GM19468 (cell line): ENCODE data around the gene PDE4D.
"Not testable (repeated sequence)": the region's sequence is repeated elsewhere in the genome, so short reads cannot be mapped to it uniquely, and the experiment has no call there.

ENCODE experiments used
- ATAC-seq: cut with Tn5 transposase; IDR thresholded peaks from one replicate; pipeline ENCODE4 v1.9.1; 2021; ENCODE audit warnings: mild to moderate bottlenecking, moderate library complexity, moderate number of reproducible peaks; ENCODE audit not compliant: unreplicated experiment; ENCODE audit errors: extremely low read depth

Gene PDE4D

DNA sequence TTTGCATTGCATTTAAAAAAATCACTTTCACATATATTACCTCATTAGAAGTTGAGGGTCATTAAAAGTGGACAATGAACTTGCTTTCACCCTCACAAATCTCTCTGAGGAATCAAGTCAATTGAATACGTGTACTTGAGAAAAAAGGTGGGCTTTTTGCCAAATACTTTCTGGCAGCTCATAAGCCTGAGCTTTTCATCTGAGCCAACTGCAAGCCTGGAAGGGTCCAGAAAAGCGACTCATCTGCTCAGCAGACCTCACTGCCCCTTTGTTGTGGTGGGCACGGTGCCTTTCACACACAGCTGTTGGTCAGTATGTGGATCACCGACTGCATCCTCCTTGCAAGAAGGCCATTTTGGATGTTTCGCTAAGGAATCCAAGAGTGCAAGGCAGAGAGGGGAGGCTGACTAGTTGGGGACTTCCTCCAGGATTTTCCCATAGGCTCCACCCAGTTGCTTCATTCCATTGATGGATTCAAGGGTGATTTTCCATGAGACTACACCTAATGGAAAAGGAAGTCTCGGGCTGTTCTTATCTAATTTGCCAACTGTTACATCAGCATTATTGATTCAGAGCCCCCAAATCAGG, 564.7 kb downstream of the PDE4D start:
- no peak for ATAC-seq

- no peak for ATAC-seq
These were observed 566.1 kb downstream of the PDE4D start for GRCh38 chr5:59327191-59327980.

- no peak for ATAC-seq
These were observed 566.9 kb downstream of the PDE4D start for GRCh38 chr5:59326596-59326995.

GRCh38 chr5:59325070-59325469, 568.5 kb downstream of the PDE4D start:
- ATAC-seq, result no peak

DNA sequence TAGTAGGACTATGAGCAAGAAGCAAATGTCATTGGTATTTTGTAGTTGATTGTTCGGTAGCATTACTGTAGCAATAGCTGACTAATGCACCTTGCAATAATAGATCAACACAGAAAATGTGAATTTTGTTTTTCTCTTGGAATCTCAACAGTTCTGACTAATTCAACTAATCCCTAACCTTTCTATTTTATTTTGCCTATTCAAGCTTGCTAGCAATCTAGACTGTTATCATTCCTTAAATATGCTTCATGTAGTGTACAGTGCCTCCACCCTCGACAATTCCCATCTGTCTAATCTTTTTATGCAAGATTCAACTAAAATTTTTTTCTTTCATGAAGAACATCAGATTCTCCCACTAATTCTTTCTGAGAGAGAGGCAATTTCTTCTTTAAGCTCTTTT, 570.6 kb downstream of the PDE4D start:
- no peak for ATAC-seq

DNA sequence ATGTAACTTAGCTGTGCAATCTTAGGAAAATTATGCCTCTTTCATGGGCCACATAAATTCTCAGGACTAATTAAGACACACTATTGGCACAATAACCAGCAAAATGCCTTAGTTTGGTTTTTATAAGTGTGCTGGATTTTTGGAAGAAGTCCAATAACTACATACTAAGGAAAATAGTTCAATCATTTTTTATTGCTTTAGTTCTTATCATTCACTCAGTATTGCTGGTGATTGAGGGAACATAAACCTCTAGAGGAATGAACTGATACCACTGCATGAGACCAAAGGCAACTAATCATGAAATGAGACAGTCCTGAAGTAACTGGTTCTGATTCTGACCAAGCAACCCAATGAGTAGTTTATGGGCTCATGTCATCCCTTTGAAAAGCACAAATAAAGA, 571.5 kb downstream of the PDE4D start:
- no peak for ATAC-seq

DNA sequence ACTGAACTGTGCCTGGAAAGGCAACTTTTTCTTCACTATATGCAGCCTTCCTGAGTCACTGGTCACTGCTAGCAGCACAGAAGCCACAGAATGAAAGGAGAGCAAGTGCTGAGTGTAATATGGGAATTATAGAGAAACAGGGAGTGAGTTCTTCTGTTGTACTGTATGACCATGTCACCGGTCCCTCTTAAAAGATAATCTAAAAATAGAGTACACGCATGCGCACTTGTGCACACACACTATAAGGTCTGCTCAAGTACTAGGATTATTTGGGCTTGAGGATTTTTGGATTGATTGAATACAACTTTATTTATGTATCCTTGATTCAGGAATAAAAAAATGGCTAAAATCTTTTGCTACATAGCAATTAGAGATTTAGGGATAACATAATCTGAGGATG, 571.9 kb downstream of the PDE4D start:
- no peak for ATAC-seq

DNA sequence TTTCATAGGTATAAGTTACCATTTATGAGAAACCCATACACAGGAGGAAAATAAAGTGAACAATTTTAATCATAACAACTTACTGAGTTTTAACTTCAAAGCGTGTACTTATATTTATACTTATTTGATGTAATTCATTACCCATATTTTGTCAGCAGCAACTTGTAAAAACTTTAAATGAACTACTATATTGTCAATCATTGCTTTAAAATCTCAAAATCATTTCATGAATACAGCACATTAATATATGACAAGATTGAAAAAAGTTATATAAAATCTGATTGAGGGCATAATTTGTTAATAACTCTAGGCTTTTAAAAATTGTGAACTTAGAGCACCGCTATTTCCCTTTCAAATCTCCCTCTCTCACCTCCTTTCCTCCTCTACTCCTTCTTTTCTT, 573.1 kb downstream of the PDE4D start:
- no peak for ATAC-seq

DNA sequence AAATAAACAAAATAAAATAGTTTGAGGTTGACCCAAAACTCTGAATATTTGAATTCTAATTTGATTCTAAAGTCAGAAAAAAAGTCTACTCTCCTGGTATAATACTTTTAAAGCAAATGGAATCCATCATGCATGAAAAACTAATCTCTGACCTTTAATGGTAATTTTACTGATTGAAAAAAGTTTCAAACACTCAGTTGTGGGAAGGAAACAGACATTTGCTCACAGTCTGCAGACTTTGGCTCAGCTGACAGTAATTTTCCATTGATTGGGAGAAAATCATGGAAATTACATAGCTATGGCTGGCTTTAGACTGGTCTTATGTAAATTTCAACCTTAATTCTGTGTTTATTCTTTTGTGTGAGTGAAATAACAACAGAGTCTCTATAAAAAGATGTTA, 574.3 kb downstream of the PDE4D start:
- no peak for ATAC-seq

GRCh38 chr5:59317774-59318205, 575.7 kb downstream of the PDE4D start:
- ATAC-seq, result no peak

GRCh38 chr5:59317023-59317773, 576.3 kb downstream of the PDE4D start:
- ATAC-seq, result no peak

GRCh38 chr5:59312223-59312622, 581.3 kb downstream of the PDE4D start:
- no peak for ATAC-seq

DNA sequence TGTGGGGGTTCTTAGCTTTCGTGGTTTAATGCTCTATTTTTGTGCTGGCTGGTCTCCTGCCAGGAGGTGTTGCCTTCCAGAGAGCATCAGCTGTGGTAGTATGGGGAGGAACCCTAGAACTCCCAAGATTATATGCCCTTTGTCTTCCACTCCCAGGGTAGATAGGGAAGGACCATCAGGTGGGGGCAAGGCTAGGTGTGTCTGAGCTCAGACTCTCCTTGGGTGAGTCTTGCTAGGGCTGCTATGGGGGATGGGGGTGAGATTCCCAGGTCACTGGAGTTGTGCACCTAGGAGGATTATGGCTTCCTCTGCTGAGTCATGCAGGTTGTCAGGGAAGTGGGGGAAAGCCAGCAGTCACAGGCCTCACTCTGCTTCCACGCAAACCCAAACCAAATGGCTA, 584.8 kb downstream of the PDE4D start:
- ATAC-seq, result not testable (repeated sequence)

GRCh38 chr5:59303289-59303716, 590.2 kb downstream of the PDE4D start:
- not testable (repeated sequence) for ATAC-seq

DNA sequence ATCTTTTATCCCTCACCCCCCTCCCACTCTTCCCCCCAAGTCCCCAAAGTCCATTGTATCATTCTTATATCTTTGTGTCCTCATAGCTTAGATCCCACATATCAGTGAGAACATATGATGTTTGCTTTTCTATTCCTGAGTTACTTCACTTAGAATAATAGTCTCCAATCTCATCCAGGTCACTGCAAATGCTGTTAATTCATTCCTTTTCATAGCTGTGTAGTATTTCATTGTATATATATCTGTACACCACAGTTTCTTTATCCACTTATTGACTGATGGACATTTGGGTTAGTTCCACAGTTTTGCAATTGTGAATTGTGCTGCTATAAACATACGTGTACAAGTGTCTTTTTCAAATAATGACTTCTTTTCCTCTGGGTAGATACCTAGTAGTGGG, 591.0 kb downstream of the PDE4D start:
- not testable (repeated sequence) for ATAC-seq

GRCh38 chr5:59301727-59302126, 591.8 kb downstream of the PDE4D start:
- ATAC-seq, result no peak

GRCh38 chr5:59300930-59301329, 592.6 kb downstream of the PDE4D start:
- no peak for ATAC-seq

- no peak for ATAC-seq
These were observed 594.5 kb downstream of the PDE4D start for GRCh38 chr5:59299006-59299405.

- no peak for ATAC-seq
These were observed 596.9 kb downstream of the PDE4D start for GRCh38 chr5:59296317-59297264.

DNA sequence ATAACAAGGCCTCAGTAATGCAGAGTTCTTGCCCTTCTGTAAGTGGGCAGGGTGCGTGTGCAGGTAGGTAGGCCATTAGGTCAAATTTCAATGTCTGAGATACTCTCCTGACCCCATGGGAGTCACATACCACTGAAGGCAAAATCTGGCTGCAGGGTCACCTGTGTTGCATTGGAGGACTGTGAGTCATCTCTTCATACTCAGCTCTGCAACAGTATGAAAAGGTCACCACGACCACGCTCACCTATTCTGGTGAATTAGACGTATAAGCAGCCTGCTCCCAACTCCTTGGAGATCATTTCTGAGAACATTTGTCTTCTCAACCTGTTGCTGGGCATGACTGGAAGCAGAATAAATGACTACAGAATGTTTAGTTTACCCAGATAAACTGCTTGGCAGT, 599.8 kb downstream of the PDE4D start:
- no peak for ATAC-seq
